ENCODE data around the gene CTAG2.

GRCh38 chrX:154602226-154602625 is 51.2 kb downstream of the CTAG2 start:
- TF ChIP-seq CTCF (IDR thresholded peaks at IDR 0.05 in 8 of 11, conservative IDR thresholded peaks at IDR 0.05 in 3 of 11) (no peak), POLR2A (IDR thresholded peaks at IDR 0.05) (no peak)

All from spleen (tissue), 7 donors.